Neural crest cell (in vitro differentiated cells): ENCODE results near the gene GRAMD1A. TPM values are rescaled to one million over a fixed set of nuclear protein-coding genes. Genes with fewer than 3 reads are reported as not detected.
A peak's percentile ranks its signal among the peaks of the same experiment; 100 is the strongest.

Source experiments
- DNase-seq: peaks from one replicate; pipeline ENCODE4 v3.0.0; 2021; ENCODE audit warnings: low read depth, mixed read lengths, low spot score
- H3K27ac Mint-ChIP-seq: one replicate; pipeline ENCODE4 v1.8.0; 2021; ENCODE audit warnings: mild to moderate bottlenecking, mixed read lengths; ENCODE audit not compliant: unreplicated experiment
- H3K27me3 Mint-ChIP-seq: 2 replicates; pipeline ENCODE4 v1.8.0; 2021; ENCODE audit warnings: low read depth, mild to moderate bottlenecking, mixed read lengths
- H3K36me3 Mint-ChIP-seq: 2 replicates; pipeline ENCODE4 v1.8.0; 2021; ENCODE audit warnings: low read depth, mild to moderate bottlenecking, mixed read lengths
- H3K4me1 Mint-ChIP-seq: 2 replicates; pipeline ENCODE4 v1.8.0; 2021; ENCODE audit warnings: mixed read lengths
- H3K4me3 Mint-ChIP-seq: one replicate; pipeline ENCODE4 v1.8.0; 2021; ENCODE audit warnings: mild to moderate bottlenecking, mixed read lengths
- H3K9me3 Mint-ChIP-seq: 2 replicates; pipeline ENCODE4 v1.8.0; 2021; ENCODE audit warnings: mixed read lengths
- CTCF ChIP-seq: fragments of 200-600 bp; sonication (generic); conservative IDR thresholded peaks from 2 replicates; pipeline ENCODE4 v1.5.0; 2021; ENCODE audit warnings: antibody characterized with exemption, mild to moderate bottlenecking
- total RNA-seq: library from RNA; stranded (reverse); gene quantifications from 2 replicates; pipeline ENCODE4 v1.2.1, GENCODE V29; 2021

GRAMD1A gene
- total RNA-seq, 1 donor from 2014 or later = 103 TPM

GRCh38 chr19:34983786-34984185 is 16.3 kb upstream of the GRAMD1A start:
- Mint-ChIP-seq H3K4me3 (no peak overlapping the region), H3K36me3 (no peaks in the 10 kb centered on the region), H3K9me3 (peaks cover 3% of the 10 kb centered on the region), H3K27me3 (no peaks in the 10 kb centered on the region), H3K27ac (no peak overlapping the region), H3K4me1 (peaks cover 10% of the 10 kb centered on the region)
- no peak for DNase-seq
- TF ChIP-seq CTCF = no peak

GRCh38 chr19:34984287-34984686 is 15.8 kb upstream of the GRAMD1A start:
- H3K4me1 Mint-ChIP-seq = peaks cover 10% of the 10 kb centered on the region
- no peak overlapping the region for H3K4me3 Mint-ChIP-seq
- H3K27me3 Mint-ChIP-seq = no peaks in the 10 kb centered on the region
- H3K27ac Mint-ChIP-seq = no peak overlapping the region
- H3K9me3 Mint-ChIP-seq = peaks cover 3% of the 10 kb centered on the region
- no peaks in the 10 kb centered on the region for H3K36me3 Mint-ChIP-seq
- no peak for TF ChIP-seq CTCF
- DNase-seq = no peak

GRCh38 chr19:34985249-34986022 is 14.7 kb upstream of the GRAMD1A start:
- DNase-seq = no peak
- Mint-ChIP-seq H3K27ac (peak overlapping the region; percentile 78), H3K9me3 (peaks cover 3% of the 10 kb centered on the region), H3K4me1 (peaks cover 10% of the 10 kb centered on the region), H3K4me3 (no peak overlapping the region), H3K27me3 (no peaks in the 10 kb centered on the region), H3K36me3 (no peaks in the 10 kb centered on the region)
- no peak for TF ChIP-seq CTCF

GRCh38 chr19:34988119-34988518 is 12.0 kb upstream of the GRAMD1A start:
- H3K36me3 Mint-ChIP-seq = no peaks in the 10 kb centered on the region
- H3K9me3 Mint-ChIP-seq = peaks cover 3% of the 10 kb centered on the region
- H3K4me1 Mint-ChIP-seq = peaks cover 10% of the 10 kb centered on the region
- TF ChIP-seq CTCF = no peak
- no peak overlapping the region for H3K4me3 Mint-ChIP-seq
- DNase-seq = no peak
- peaks cover 2% of the 10 kb centered on the region for H3K27me3 Mint-ChIP-seq
- H3K27ac Mint-ChIP-seq = no peak overlapping the region

- DNase-seq = no peak
- H3K9me3 Mint-ChIP-seq = peaks cover 1% of the 10 kb centered on the region
- H3K36me3 Mint-ChIP-seq = no peaks in the 10 kb centered on the region
- TF ChIP-seq CTCF = no peak
- no peak overlapping the region for H3K27ac Mint-ChIP-seq
- H3K4me3 Mint-ChIP-seq = no peak overlapping the region
- H3K4me1 Mint-ChIP-seq = peaks cover 10% of the 10 kb centered on the region
- H3K27me3 Mint-ChIP-seq = peaks cover 2% of the 10 kb centered on the region
Measured at GRCh38 chr19:34989298-34989697, 10.8 kb upstream of the GRAMD1A start.
